ENCODE data around the gene TCP1.

- TF ChIP-seq CTCF (IDR thresholded peaks at IDR 0.05; ENCODE audit: low read depth, low read length) = no peak
- TF ChIP-seq EZH2phosphoT487 (IDR thresholded peaks at IDR 0.05; ENCODE audit: low read depth) = no peak
Observed at GRCh38 chr6:159751448-159751847, 38.0 kb downstream of the TCP1 start.

Data from OCI-LY3 (cell line).